ENCODE data around the gene GPBAR1. TPM values are rescaled to one million over a fixed set of nuclear protein-coding genes. Genes with fewer than 3 reads are reported as not detected.

The GPBAR1 gene
- total and polyA plus RNA-seq, 9 of the 15 experiments (the other 6 are each of a cell fraction or from before 2014, with no cell fraction given) = not detected

DNA sequence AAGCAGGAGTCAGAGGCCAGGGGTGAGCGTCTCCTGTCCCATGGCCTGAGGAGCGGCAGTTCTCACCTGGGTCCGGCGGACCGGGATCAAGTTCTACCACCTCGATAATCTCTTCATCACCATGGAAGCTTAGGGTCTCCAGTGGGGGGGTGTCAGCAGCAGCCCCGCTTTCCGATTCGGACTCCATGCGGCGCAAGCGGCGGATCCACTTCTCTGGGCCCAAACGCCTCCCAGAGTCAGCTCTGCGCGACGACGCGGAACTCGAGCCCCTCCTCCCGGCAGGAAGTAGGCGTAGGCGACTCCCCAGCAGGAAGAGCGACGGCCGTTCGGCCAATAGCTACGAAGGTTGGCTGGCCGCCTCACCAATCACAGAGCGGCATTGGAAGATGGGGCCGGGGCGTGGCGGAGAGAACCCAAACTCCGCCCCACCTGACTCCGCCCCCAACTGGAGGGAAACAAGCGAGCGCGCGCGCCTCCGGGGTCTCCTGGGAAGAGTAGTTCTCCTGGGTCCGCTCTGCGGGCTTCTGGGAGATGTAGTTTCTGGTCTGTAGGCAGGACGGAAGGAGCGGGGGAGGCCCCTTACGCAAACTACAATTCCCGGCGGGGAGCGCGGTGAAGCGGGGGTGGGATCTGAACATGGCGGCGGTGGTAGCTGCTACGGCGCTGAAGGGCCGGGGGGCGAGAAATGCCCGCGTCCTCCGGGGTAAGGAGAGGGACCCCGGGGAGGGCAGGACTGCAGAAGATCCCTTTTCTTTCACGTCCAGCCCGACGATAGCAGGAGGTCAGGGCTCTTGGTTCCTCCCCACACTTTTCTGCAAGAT lies 9.3 kb downstream of the GPBAR1 start, which contains the start of the genes AAMP and PNKD (continued):
- TF ChIP-seq, protein P1, sequence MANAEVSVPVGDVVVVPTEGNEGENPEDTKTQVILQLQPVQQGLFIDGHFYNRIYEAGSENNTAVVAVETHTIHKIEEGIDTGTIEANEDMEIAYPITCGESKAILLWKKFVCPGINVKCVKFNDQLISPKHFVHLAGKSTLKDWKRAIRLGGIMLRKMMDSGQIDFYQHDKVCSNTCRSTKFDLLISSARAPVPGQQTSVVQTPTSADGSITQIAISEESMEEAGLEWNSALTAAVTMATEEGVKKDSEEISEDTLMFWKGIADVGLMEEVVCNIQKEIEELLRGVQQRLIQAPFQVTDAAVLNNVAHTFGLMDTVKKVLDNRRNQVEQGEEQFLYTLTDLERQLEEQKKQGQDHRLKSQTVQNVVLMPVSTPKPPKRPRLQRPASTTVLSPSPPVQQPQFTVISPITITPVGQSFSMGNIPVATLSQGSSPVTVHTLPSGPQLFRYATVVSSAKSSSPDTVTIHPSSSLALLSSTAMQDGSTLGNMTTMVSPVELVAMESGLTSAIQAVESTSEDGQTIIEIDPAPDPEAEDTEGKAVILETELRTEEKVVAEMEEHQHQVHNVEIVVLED (CRISPR knock-in tag; IDR thresholded peaks at IDR 0.05) = peak; percentile 87
- no peak for TF ChIP-seq MTA2 (IDR thresholded peaks at IDR 0.05; ENCODE audit: low read depth)
- TF ChIP-seq GTF2A2 (tag; IDR thresholded peaks at IDR 0.05) = no peak
- no peak for TF ChIP-seq ZNF57 (CRISPR knock-in tag; IDR thresholded peaks at IDR 0.05)
- TF ChIP-seq DIDO1 (tag; IDR thresholded peaks at IDR 0.05; ENCODE audit: low read depth) = peak; percentile 71; the same call in 1 of the 2 replicates
- TF ChIP-seq, protein P2, sequence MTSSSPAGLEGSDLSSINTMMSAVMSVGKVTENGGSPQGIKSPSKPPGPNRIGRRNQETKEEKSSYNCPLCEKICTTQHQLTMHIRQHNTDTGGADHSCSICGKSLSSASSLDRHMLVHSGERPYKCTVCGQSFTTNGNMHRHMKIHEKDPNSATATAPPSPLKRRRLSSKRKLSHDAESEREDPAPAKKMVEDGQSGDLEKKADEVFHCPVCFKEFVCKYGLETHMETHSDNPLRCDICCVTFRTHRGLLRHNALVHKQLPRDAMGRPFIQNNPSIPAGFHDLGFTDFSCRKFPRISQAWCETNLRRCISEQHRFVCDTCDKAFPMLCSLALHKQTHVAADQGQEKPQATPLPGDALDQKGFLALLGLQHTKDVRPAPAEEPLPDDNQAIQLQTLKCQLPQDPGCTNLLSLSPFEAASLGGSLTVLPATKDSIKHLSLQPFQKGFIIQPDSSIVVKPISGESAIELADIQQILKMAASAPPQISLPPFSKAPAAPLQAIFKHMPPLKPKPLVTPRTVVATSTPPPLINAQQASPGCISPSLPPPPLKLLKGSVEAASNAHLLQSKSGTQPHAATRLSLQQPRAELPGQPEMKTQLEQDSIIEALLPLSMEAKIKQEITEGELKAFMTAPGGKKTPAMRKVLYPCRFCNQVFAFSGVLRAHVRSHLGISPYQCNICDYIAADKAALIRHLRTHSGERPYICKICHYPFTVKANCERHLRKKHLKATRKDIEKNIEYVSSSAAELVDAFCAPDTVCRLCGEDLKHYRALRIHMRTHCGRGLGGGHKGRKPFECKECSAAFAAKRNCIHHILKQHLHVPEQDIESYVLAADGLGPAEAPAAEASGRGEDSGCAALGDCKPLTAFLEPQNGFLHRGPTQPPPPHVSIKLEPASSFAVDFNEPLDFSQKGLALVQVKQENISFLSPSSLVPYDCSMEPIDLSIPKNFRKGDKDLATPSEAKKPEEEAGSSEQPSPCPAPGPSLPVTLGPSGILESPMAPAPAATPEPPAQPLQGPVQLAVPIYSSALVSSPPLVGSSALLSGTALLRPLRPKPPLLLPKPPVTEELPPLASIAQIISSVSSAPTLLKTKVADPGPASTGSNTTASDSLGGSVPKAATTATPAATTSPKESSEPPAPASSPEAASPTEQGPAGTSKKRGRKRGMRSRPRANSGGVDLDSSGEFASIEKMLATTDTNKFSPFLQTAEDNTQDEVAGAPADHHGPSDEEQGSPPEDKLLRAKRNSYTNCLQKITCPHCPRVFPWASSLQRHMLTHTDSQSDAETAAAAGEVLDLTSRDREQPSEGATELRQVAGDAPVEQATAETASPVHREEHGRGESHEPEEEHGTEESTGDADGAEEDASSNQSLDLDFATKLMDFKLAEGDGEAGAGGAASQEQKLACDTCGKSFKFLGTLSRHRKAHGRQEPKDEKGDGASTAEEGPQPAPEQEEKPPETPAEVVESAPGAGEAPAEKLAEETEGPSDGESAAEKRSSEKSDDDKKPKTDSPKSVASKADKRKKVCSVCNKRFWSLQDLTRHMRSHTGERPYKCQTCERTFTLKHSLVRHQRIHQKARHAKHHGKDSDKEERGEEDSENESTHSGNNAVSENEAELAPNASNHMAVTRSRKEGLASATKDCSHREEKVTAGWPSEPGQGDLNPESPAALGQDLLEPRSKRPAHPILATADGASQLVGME (CRISPR knock-in tag; IDR thresholded peaks at IDR 0.05) = no peak
- no peak for TF ChIP-seq ZNF589 (CRISPR knock-in tag; IDR thresholded peaks at IDR 0.05; ENCODE audit: low read depth)
- TF ChIP-seq, protein P3, sequence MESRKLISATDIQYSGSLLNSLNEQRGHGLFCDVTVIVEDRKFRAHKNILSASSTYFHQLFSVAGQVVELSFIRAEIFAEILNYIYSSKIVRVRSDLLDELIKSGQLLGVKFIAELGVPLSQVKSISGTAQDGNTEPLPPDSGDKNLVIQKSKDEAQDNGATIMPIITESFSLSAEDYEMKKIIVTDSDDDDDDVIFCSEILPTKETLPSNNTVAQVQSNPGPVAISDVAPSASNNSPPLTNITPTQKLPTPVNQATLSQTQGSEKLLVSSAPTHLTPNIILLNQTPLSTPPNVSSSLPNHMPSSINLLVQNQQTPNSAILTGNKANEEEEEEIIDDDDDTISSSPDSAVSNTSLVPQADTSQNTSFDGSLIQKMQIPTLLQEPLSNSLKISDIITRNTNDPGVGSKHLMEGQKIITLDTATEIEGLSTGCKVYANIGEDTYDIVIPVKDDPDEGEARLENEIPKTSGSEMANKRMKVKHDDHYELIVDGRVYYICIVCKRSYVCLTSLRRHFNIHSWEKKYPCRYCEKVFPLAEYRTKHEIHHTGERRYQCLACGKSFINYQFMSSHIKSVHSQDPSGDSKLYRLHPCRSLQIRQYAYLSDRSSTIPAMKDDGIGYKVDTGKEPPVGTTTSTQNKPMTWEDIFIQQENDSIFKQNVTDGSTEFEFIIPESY (CRISPR knock-in tag; IDR thresholded peaks at IDR 0.05) = no peak

All from K562 (cell line).